ENCODE measurements around the gene NUBPL.

Gene NUBPL

GRCh38 chr14:31884776-31885379, 323.7 kb downstream of the NUBPL start:
- Histone ChIP-seq H4K12ac (ENCODE audit: low read depth, low read length) (no peak overlapping the region), H3K36me3 (ENCODE audit: control insufficient read depth in 1 of 2, insufficient read depth in 2 of 2, low read length in 2 of 2) (no peaks in the 10 kb centered on the region), H3K4ac (ENCODE audit: low read depth, low read length) (no peak overlapping the region), H3K79me2 (ENCODE audit: control insufficient read depth, insufficient read depth, low read length, poor library complexity) (no peaks in the 10 kb centered on the region), H3K79me1 (ENCODE audit: low read length) (peaks cover 7% of the 10 kb centered on the region), H2BK120ac (ENCODE audit: insufficient read depth, low read length, poor library complexity) (no peak overlapping the region), H4K91ac (ENCODE audit: low read depth, low read length) (no peak overlapping the region), H3K4me2 (ENCODE audit: low read length) (no peak overlapping the region), H2AK5ac (ENCODE audit: low read length) (no peak overlapping the region), H3K23ac (ENCODE audit: low read length) (no peak overlapping the region), H2BK12ac (ENCODE audit: low read length) (no peak overlapping the region), H4K8ac (ENCODE audit: low read depth, low read length) (no peak overlapping the region), H3K4me3 (ENCODE audit: low read depth, low read length) (no peak overlapping the region), H3K18ac (ENCODE audit: low read length) (no peak overlapping the region), H2AFZ (ENCODE audit: insufficient read depth, low read length, poor library complexity) (no peak overlapping the region), H3K4me1 (ENCODE audit: control insufficient read depth in 1 of 2, insufficient read depth in 2 of 2, low read length in 2 of 2) (peaks cover 6 to 14% of the 10 kb centered on the region in 2 experiments), H3K14ac (ENCODE audit: low read length) (no peak overlapping the region), H3K9ac (ENCODE audit: low read length) (no peak overlapping the region), H3K27me3 (ENCODE audit: insufficient read depth, low read length) (no peaks in the 10 kb centered on the region), H3K27ac (ENCODE audit: low read depth, low read length) (no peak overlapping the region), H3K9me3 (ENCODE audit: insufficient read depth, low read depth, low read length) (no peaks in the 10 kb centered on the region), H2BK5ac (ENCODE audit: low read depth, low read length, poor library complexity) (no peak overlapping the region)
- WGBS (ENCODE audit: extremely low coverage, insufficient coverage, insufficient read length), result no CpG with 5 or more reads among the region's 7 CpGs
- DNase-seq, result peak in 1 of 2 donors; percentile 54

DNA sequence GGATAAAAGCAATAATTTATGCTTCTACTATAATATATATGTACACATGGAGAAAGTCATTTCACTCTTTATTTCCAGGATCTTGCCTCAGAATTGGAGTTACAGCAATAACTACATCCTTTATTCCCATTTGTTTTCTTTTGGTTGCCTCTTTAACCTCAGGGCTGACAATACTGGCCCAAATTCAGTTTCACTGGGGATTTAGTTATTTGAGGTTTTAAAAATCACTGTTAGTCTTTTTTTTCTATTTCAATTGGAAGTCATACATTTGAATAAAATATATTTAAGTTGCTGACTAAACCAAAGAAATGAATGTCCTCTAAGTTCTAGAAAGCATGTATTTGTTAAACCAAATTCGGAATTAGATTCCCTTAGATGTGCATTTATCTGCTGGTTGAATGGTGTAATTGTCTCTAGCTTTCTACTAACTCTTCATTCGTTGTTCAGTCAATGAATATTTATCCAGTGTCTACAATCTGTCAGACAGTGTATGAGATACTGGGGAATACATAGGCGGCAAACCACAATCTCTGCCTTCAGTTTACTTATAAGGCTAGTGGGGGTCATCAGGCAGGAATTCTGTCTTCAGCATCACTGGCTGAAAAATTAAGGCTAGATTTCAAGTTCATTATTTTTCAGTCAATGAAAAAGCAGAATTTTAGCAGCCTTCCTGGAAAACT, 325.1 kb downstream of the NUBPL start:
- Histone ChIP-seq H3K79me1 (ENCODE audit: low read length) (peaks cover 7% of the 10 kb centered on the region), H3K14ac (ENCODE audit: low read length) (no peak overlapping the region), H3K36me3 (ENCODE audit: control insufficient read depth in 1 of 2, insufficient read depth in 2 of 2, low read length in 2 of 2) (no peaks in the 10 kb centered on the region), H2AFZ (ENCODE audit: insufficient read depth, low read length, poor library complexity) (no peak overlapping the region), H3K23ac (ENCODE audit: low read length) (no peak overlapping the region), H3K9ac (ENCODE audit: low read length) (no peak overlapping the region), H3K4me3 (ENCODE audit: low read depth, low read length) (no peak overlapping the region), H3K4ac (ENCODE audit: low read depth, low read length) (no peak overlapping the region), H3K27me3 (ENCODE audit: insufficient read depth, low read length) (no peaks in the 10 kb centered on the region), H3K4me2 (ENCODE audit: low read length) (no peak overlapping the region), H3K9me3 (ENCODE audit: insufficient read depth, low read depth, low read length) (no peaks in the 10 kb centered on the region), H3K4me1 (ENCODE audit: control insufficient read depth in 1 of 2, insufficient read depth in 2 of 2, low read length in 2 of 2) (peaks cover 6 to 9% of the 10 kb centered on the region in 2 experiments), H3K79me2 (ENCODE audit: control insufficient read depth, insufficient read depth, low read length, poor library complexity) (no peaks in the 10 kb centered on the region), H3K18ac (ENCODE audit: low read length) (no peak overlapping the region), H4K8ac (ENCODE audit: low read depth, low read length) (no peak overlapping the region), H4K91ac (ENCODE audit: low read depth, low read length) (no peak overlapping the region), H2BK120ac (ENCODE audit: insufficient read depth, low read length, poor library complexity) (no peak overlapping the region), H2BK12ac (ENCODE audit: low read length) (no peak overlapping the region), H3K27ac (ENCODE audit: low read depth, low read length) (no peak overlapping the region), H4K12ac (ENCODE audit: low read depth, low read length) (no peak overlapping the region), H2BK5ac (ENCODE audit: low read depth, low read length, poor library complexity) (no peak overlapping the region), H2AK5ac (ENCODE audit: low read length) (no peak overlapping the region)
- no CpG with 5 or more reads among the region's 3 CpGs for WGBS (ENCODE audit: extremely low coverage, insufficient coverage, insufficient read length)
- no peak for DNase-seq

DNA sequence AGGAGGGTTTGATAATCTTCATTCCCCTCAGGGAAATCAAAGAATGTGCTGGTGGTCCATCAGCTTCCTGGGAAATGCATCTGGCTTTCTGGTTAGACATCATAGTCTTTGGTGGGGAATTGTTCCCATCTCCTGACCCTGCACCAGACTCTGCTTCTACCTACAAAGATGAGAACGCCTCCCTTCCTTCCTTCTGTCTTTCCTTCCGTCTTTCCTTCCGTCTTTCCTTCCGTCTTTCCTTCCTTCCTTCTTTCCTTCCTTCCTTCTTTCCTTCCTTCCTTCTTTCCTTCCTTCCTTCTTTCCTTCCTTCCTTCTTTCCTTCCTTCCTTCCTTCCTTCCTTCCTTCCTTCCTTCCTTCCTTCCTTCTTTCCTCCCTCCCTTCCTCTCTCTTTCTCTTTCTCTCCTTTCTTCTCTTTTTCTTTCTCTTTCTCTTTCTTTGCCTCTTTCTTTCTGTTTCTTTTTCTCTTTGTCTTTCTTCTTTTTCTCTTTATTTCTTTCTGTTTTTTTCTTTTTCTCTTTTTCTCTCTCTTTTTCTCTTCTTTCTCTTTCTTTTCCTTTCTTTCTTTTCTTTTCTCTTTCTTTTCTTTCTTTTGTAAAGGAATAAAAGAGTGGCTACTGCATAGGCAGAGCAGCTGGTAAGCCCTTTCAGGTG, 326.9 kb downstream of the NUBPL start:
- H3K4me2 ChIP-seq (ENCODE audit: low read length), result no peak overlapping the region
- no CpG with 5 or more reads among the region's 4 CpGs for WGBS (ENCODE audit: extremely low coverage, insufficient coverage, insufficient read length)
- no peaks in the 10 kb centered on the region for H3K9me3 ChIP-seq (ENCODE audit: insufficient read depth, low read depth, low read length)
- H3K4me1 ChIP-seq (ENCODE audit: control insufficient read depth in 1 of 2, insufficient read depth in 2 of 2, low read length in 2 of 2), result peaks cover 3 to 4% of the 10 kb centered on the region in 2 experiments
- no peak overlapping the region for H3K27ac ChIP-seq (ENCODE audit: low read depth, low read length)
- no peak overlapping the region for H3K4me3 ChIP-seq (ENCODE audit: low read depth, low read length)
- no peak overlapping the region for H2AK5ac ChIP-seq (ENCODE audit: low read length)
- no peak overlapping the region for H4K12ac ChIP-seq (ENCODE audit: low read depth, low read length)
- no peak overlapping the region for H2BK120ac ChIP-seq (ENCODE audit: insufficient read depth, low read length, poor library complexity)
- H3K36me3 ChIP-seq (ENCODE audit: control insufficient read depth in 1 of 2, insufficient read depth in 2 of 2, low read length in 2 of 2), result no peaks in the 10 kb centered on the region
- no peak overlapping the region for H2AFZ ChIP-seq (ENCODE audit: insufficient read depth, low read length, poor library complexity)
- H3K4ac ChIP-seq (ENCODE audit: low read depth, low read length), result no peak overlapping the region
- no peak for DNase-seq
- H4K91ac ChIP-seq (ENCODE audit: low read depth, low read length), result no peak overlapping the region
- no peaks in the 10 kb centered on the region for H3K79me1 ChIP-seq (ENCODE audit: low read length)
- no peak overlapping the region for H2BK12ac ChIP-seq (ENCODE audit: low read length)
- no peak overlapping the region for H3K9ac ChIP-seq (ENCODE audit: low read length)
- no peaks in the 10 kb centered on the region for H3K79me2 ChIP-seq (ENCODE audit: control insufficient read depth, insufficient read depth, low read length, poor library complexity)
- H4K8ac ChIP-seq (ENCODE audit: low read depth, low read length), result no peak overlapping the region
- no peak overlapping the region for H3K23ac ChIP-seq (ENCODE audit: low read length)
- H3K27me3 ChIP-seq (ENCODE audit: insufficient read depth, low read length), result no peaks in the 10 kb centered on the region
- no peak overlapping the region for H3K18ac ChIP-seq (ENCODE audit: low read length)
- no peak overlapping the region for H2BK5ac ChIP-seq (ENCODE audit: low read depth, low read length, poor library complexity)
- no peak overlapping the region for H3K14ac ChIP-seq (ENCODE audit: low read length)

DNA sequence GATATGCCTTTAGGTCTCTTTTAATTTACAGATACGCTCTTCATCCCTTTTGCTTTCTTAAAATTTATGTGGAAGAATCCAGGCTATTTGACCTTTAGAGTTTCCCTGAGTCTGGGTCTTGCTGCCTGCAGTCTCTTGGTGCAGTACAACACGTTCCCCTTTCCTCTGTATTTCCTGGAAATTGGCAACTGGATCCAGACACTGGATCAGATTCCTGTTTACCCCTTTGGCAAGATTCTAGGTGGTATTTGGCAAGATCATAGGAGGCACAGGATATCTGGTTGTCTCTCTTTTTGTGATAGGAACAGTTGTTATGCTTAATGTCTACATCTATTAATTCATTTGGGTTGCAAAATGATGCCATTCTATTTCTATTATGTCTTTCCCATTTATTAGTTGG, 328.1 kb downstream of the NUBPL start:
- Histone ChIP-seq H3K4me2 (ENCODE audit: low read length) (no peak overlapping the region), H3K4me1 (ENCODE audit: control insufficient read depth in 1 of 2, insufficient read depth in 2 of 2, low read length in 2 of 2) (peaks cover 5 to 8% of the 10 kb centered on the region in 2 experiments), H3K27me3 (ENCODE audit: insufficient read depth, low read length) (no peaks in the 10 kb centered on the region), H2BK5ac (ENCODE audit: low read depth, low read length, poor library complexity) (no peak overlapping the region), H3K9me3 (ENCODE audit: insufficient read depth, low read depth, low read length) (no peaks in the 10 kb centered on the region), H3K18ac (ENCODE audit: low read length) (no peak overlapping the region), H4K12ac (ENCODE audit: low read depth, low read length) (no peak overlapping the region), H4K8ac (ENCODE audit: low read depth, low read length) (no peak overlapping the region), H2AFZ (ENCODE audit: insufficient read depth, low read length, poor library complexity) (no peak overlapping the region), H3K23ac (ENCODE audit: low read length) (no peak overlapping the region), H3K14ac (ENCODE audit: low read length) (no peak overlapping the region), H3K9ac (ENCODE audit: low read length) (no peak overlapping the region), H3K79me1 (ENCODE audit: low read length) (no peaks in the 10 kb centered on the region), H3K79me2 (ENCODE audit: control insufficient read depth, insufficient read depth, low read length, poor library complexity) (no peaks in the 10 kb centered on the region), H3K4me3 (ENCODE audit: low read depth, low read length) (no peak overlapping the region), H2BK12ac (ENCODE audit: low read length) (no peak overlapping the region), H4K91ac (ENCODE audit: low read depth, low read length) (no peak overlapping the region), H2BK120ac (ENCODE audit: insufficient read depth, low read length, poor library complexity) (no peak overlapping the region), H3K4ac (ENCODE audit: low read depth, low read length) (no peak overlapping the region), H3K27ac (ENCODE audit: low read depth, low read length) (no peak overlapping the region), H3K36me3 (ENCODE audit: control insufficient read depth in 1 of 2, insufficient read depth in 2 of 2, low read length in 2 of 2) (no peaks in the 10 kb centered on the region), H2AK5ac (ENCODE audit: low read length) (no peak overlapping the region)
- no CpG with 5 or more reads among the region's 2 CpGs for WGBS (ENCODE audit: extremely low coverage, insufficient coverage, insufficient read length)
- DNase-seq, result no peak
